ENCODE results near the gene NEGR1.

The NEGR1 gene

DNA sequence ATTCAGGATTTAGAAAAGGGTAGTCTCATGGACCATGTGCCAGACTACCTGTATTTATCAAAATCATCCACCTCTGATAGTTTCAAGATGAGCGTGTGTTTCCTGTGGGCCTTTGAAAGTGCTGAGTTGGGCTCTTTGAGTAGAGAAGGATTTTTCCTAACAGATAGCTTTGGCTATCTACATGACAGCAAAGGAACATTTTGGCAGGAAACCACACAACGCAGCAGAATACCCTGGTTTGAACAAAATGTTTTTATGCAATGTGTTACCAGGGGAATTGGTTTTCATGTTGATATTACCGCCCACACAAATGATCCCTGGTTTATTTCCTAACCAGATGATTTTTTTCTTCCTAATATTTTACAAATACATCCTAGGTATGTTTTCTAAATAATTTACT is 431.4 kb downstream of the NEGR1 start:
- Mint-ChIP-seq H3K27me3 (no peaks in the 10 kb centered on the region), H3K9me3 (peaks cover 12% of the 10 kb centered on the region), H3K4me3 (no peak overlapping the region), H3K27ac (no peak overlapping the region), H3K36me3 (no peaks in the 10 kb centered on the region), H3K4me1 (no peaks in the 10 kb centered on the region)

DNA sequence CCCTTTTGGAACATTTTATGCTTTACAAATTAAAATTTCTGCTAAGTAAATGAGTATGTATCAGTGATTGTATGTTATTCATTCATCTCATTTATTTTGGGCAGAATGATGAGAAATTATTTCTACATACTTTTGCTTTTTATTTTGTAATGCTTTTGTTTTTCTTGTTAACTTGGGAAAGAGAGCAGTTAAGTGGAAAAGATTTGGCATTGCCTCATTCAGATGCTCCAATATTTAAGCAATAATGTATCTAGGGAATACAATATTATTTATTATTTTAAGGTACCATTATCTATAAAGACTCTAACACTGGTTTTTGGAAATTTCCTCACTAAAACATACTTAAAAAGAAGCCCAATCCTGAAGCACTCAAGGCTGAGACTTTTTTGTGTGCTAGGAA is 431.8 kb downstream of the NEGR1 start:
- H3K36me3 Mint-ChIP-seq, result no peaks in the 10 kb centered on the region
- H3K9me3 Mint-ChIP-seq, result peaks cover 12% of the 10 kb centered on the region
- no peaks in the 10 kb centered on the region for H3K27me3 Mint-ChIP-seq
- no peak overlapping the region for H3K4me3 Mint-ChIP-seq
- H3K27ac Mint-ChIP-seq, result no peak overlapping the region
- no peaks in the 10 kb centered on the region for H3K4me1 Mint-ChIP-seq

DNA sequence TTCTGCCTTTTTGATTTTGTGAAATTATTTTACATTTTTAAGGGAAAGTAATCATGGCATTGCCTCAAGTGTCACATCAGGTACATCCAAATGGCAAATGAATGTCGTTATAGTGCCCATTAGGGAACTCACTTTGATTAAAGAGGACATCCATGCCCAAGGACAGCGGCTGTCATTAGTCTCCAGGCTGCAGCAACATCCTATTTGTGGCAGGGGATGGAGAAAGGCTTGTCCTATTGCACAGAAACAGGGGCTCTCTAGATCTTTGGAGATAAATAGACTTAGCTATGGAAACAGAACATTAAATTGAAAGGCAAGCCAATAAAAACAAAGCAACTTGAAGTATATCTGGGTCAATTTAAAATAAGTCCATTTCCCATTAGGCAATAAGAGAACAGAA is 439.3 kb downstream of the NEGR1 start:
- peaks cover 7% of the 10 kb centered on the region for H3K9me3 Mint-ChIP-seq
- H3K36me3 Mint-ChIP-seq, result no peaks in the 10 kb centered on the region
- H3K4me1 Mint-ChIP-seq, result no peaks in the 10 kb centered on the region
- H3K4me3 Mint-ChIP-seq, result no peak overlapping the region
- H3K27ac Mint-ChIP-seq, result no peak overlapping the region
- H3K27me3 Mint-ChIP-seq, result no peaks in the 10 kb centered on the region

DNA sequence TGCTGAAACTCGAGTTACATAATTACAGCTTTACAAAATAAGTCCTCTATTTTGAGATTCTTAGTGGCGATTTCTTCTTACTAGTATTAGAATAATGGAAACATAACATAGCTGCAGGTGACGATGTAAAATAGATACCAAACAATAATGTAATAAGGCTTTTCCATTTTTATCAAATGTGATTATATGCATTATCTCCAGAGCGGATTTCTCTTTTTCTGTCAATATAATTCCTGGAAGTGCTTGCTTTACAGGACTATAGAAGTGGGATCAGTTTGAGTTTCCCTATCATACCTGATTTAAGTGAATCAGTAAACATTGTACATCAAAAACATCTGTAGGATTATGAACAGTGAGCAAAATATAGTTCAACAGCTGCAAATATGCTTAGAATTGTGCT is 442.5 kb downstream of the NEGR1 start:
- Mint-ChIP-seq H3K27me3 (no peaks in the 10 kb centered on the region), H3K9me3 (no peaks in the 10 kb centered on the region), H3K27ac (no peak overlapping the region), H3K4me3 (no peak overlapping the region), H3K36me3 (no peaks in the 10 kb centered on the region), H3K4me1 (no peaks in the 10 kb centered on the region)

DNA sequence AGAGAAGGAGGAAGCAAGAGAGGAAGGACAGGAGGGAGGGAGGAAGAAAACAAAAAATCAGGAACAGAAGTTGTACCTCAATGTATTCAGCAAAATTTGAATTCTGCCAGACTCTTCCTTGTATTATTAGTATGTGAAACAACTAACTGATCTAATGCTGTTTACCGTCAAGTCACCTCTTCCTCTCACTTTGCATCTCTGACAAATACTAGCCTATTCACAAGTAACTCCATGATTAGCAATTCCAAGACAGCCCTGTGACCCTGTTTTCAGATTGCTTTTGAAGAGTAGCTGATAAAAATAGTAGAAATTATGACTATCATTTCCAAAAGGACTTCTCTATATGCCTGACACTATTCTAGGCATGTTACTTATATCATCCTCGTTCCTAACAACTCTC is 445.4 kb downstream of the NEGR1 start:
- Mint-ChIP-seq H3K27me3 (no peaks in the 10 kb centered on the region), H3K4me1 (no peaks in the 10 kb centered on the region), H3K4me3 (no peak overlapping the region), H3K9me3 (no peaks in the 10 kb centered on the region), H3K27ac (no peak overlapping the region), H3K36me3 (no peaks in the 10 kb centered on the region)

DNA sequence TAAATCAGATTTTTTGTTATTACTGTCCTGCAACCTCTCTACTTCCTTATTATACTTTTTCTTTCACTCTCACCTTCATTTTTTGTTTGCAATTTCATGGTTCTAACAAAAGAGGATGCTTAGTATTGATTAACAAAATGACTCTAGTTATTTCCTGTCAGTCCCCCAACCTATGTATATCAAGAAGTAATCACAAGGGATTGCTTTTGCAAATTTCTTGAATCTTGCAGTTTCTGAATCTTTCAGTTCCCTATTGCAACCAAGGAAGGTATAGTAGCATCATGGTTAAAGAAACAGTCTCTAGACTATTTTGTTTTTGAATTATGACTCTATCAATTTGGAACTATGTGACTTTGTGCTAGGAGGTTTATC is 446.9 kb downstream of the NEGR1 start:
- no peaks in the 10 kb centered on the region for H3K36me3 Mint-ChIP-seq
- H3K4me3 Mint-ChIP-seq, result no peak overlapping the region
- H3K27ac Mint-ChIP-seq, result no peak overlapping the region
- no peaks in the 10 kb centered on the region for H3K27me3 Mint-ChIP-seq
- H3K9me3 Mint-ChIP-seq, result no peaks in the 10 kb centered on the region
- H3K4me1 Mint-ChIP-seq, result no peaks in the 10 kb centered on the region

DNA sequence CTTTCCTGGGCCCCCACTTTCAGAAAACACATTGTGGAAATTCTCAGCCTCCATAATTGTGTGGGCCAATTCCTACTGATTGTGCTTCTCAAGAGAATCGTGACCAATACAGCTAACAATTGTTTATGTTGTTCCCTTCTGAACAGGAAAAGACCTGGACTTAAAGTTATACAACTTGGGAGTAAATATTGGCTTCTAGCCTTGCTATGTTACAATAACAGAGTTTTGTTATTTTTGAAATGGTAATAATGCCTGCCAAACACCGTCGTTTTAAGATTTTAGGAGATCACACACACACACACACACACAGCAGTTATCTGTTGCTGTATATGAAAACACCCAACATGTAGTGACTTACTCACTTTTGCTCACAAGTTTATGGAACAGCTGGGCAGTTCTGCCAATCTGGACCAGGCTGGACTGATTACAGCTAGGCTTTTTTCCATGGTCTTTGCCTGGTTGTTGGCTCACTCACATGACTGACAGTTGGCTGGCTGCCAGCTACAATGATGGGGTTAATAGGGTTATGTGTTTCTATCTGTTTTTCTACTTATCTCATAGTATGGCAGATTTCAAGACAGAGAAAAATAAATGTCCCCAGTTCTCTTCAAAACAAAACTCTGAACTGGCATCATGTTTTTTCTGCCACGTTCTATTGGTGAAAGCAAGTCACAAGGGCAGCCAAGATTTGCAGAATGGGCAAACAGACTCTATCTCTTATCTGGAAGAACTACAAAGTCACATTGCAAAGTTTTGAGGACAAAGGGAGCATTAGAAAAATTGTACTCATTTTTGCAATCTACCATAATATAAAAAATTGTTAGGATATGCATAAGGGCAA is 447.5 kb downstream of the NEGR1 start:
- no peaks in the 10 kb centered on the region for H3K4me1 Mint-ChIP-seq
- no peak overlapping the region for H3K4me3 Mint-ChIP-seq
- H3K36me3 Mint-ChIP-seq, result no peaks in the 10 kb centered on the region
- H3K27me3 Mint-ChIP-seq, result no peaks in the 10 kb centered on the region
- H3K9me3 Mint-ChIP-seq, result peaks cover under 1% of the 10 kb centered on the region
- H3K27ac Mint-ChIP-seq, result no peak overlapping the region

DNA sequence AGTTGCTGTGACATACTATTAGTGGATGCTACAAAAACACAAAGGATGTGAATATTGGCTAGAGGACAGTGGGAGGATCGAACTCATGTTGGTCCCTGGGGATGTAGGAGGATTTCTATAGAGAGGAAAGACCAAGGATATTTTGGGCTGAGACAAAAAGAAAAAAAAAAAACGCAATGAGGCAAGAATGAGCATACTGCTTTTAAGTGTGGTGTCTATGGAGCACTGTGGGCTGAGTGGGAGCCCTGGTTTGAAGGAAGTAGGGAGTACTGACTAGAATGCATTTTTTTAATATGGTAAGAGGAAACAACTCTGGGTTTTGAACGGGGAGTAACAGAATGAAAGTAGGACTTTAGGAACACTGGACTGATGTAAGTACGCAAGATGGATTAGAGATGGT is 450.7 kb downstream of the NEGR1 start:
- H3K4me3 Mint-ChIP-seq, result no peak overlapping the region
- peaks cover 7% of the 10 kb centered on the region for H3K9me3 Mint-ChIP-seq
- H3K27ac Mint-ChIP-seq, result no peak overlapping the region
- H3K36me3 Mint-ChIP-seq, result no peaks in the 10 kb centered on the region
- H3K4me1 Mint-ChIP-seq, result no peaks in the 10 kb centered on the region
- no peaks in the 10 kb centered on the region for H3K27me3 Mint-ChIP-seq

DNA sequence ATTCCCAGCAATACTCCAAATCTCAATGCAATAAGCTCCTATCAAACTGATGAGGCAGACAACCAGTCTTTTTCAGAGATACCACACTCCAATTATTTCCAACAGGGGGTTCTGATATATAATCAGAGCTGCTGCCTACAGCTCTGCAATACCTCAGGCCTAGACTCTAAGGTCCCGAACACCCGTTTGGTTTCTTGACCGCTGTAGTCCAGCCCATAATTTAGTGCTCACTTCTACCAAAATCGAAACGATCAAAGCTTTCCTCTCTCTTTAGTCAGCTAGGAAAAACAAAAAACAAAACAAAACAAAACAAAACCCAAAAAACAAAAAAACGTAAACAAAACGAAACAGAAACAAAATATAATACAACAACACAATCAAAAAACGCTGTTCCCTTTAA is 453.0 kb downstream of the NEGR1 start:
- no peaks in the 10 kb centered on the region for H3K36me3 Mint-ChIP-seq
- no peaks in the 10 kb centered on the region for H3K27me3 Mint-ChIP-seq
- no peak overlapping the region for H3K4me3 Mint-ChIP-seq
- H3K27ac Mint-ChIP-seq, result no peak overlapping the region
- H3K9me3 Mint-ChIP-seq, result peaks cover 12% of the 10 kb centered on the region
- no peaks in the 10 kb centered on the region for H3K4me1 Mint-ChIP-seq

DNA sequence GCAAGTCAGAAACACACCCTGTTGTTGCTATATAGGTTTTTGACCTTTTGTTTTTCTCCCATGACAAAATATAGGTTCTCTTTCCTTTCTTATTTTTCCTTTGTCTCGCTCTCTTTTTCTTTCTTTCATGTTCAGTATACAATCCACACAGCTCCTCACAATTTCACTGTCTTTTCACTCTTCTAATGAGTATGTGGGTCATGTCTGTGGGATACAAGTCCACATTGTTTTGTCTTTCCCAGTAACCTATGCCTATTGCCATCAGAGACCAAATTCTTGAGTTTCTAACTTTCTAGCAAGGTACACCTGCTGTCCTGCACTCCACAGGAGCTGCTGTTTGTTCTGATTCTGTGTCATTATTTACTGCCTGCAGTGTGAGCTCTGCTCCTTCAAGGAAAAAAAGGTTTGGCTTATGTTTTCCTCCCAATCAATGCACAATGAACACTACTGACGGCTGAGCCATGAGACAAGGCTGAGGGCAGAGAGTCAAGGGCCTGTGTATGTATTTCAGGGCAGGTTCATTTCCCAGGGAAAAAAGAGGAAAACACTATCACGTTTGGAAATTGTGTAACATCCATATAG is 453.8 kb downstream of the NEGR1 start:
- Mint-ChIP-seq H3K27me3 (no peaks in the 10 kb centered on the region), H3K9me3 (peaks cover 12% of the 10 kb centered on the region), H3K4me3 (no peak overlapping the region), H3K36me3 (no peaks in the 10 kb centered on the region), H3K27ac (no peak overlapping the region), H3K4me1 (no peaks in the 10 kb centered on the region)

DNA sequence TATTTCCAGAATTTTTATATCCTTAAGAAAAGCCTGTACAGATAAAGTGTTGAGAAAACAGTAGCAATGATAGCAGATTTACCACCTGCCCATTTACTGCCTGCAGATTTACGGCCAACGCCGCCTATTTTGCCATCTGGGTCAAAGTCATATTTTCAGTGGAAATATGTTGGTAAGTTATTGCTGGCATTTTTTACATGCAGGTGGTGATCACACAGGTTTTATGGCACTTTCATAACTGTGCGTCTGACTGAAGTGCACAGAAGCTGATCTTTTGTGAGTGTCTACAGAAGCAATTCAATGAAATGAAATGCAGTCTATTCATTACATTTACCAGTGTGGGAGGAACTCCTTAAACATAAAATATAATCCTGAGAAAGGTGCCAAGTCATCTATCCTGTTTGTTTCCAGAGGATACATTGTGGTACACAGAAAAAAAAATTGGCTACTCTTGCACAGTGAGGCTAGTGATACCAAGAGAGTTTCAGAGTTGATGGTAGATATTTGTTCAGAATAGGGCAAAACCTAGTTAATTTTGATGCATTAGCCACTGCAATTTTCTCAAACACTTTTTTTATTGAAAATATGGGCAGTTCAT is 458.5 kb downstream of the NEGR1 start:
- Mint-ChIP-seq H3K4me1 (no peaks in the 10 kb centered on the region), H3K4me3 (no peak overlapping the region), H3K27ac (no peak overlapping the region), H3K36me3 (no peaks in the 10 kb centered on the region), H3K9me3 (peaks cover 11% of the 10 kb centered on the region), H3K27me3 (no peaks in the 10 kb centered on the region)

DNA sequence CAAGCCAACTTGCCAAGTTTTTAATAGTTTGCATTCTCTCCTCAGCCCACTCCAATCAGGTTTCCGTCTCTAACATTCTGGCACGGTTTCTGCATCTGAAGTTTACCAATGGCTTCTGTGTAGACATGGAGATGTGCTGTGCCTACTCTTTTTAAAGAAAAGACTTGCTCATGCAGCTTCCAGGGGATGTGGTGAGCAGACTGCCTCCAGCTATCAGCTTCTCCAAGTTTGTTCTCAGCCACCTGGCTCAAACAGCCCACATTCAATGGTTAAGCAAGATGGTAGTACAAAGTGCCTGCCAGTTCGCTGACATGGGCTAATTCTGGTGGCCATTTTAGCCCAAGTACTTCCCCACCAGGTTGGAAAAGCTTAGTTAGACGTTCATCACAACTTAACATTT is 465.3 kb downstream of the NEGR1 start:
- no peaks in the 10 kb centered on the region for H3K27me3 Mint-ChIP-seq
- no peaks in the 10 kb centered on the region for H3K36me3 Mint-ChIP-seq
- no peaks in the 10 kb centered on the region for H3K4me1 Mint-ChIP-seq
- peaks cover 10% of the 10 kb centered on the region for H3K9me3 Mint-ChIP-seq
- H3K4me3 Mint-ChIP-seq, result no peak overlapping the region
- no peak overlapping the region for H3K27ac Mint-ChIP-seq

DNA sequence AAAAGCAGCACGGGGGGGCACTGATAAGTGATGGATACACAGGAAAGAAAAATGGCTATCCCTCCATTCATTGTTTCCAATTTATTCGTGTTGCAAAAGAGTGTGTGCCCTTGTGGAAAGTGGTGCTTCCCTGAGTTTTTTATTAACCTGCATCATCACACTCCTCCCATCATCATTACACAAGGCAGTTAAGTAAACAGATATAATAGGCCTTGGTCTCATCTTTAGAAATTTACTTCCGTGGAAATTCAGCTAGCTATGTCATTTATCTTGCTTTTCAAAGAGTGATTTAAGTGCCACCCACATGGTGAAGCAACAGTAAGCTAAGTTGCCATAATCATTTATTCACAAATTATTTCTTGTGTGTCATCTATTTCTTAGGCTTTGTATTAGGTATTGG is 473.3 kb downstream of the NEGR1 start:
- H3K27ac Mint-ChIP-seq, result no peak overlapping the region
- H3K4me3 Mint-ChIP-seq, result no peak overlapping the region

DNA sequence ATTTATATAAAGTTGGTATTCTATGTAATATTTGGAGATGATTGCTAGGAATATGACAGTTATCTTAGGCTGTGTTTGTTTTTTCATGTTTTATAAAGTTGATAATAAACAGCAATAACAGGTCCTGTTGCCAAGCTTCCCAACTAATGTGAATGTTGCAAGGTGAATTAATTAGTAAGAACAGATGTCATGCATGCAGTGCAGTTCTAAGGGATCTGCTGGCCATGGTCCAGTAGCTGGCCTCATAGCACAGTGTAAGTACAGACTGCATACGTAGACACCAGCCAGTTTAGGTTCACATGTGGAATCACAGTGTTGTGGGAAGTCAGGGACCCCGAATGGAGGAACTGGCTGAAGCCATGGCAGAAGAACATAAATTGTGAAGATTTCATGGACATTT is 478.2 kb downstream of the NEGR1 start:
- Mint-ChIP-seq H3K27ac (no peak overlapping the region), H3K36me3 (no peaks in the 10 kb centered on the region), H3K4me3 (no peak overlapping the region), H3K9me3 (peaks cover 9% of the 10 kb centered on the region), H3K27me3 (no peaks in the 10 kb centered on the region), H3K4me1 (no peaks in the 10 kb centered on the region)

More for the DNA sequence above, 473.3 kb downstream of the NEGR1 start:
- Mint-ChIP-seq H3K4me1 (no peaks in the 10 kb centered on the region), H3K9me3 (peaks cover 7% of the 10 kb centered on the region), H3K36me3 (no peaks in the 10 kb centered on the region), H3K27me3 (no peaks in the 10 kb centered on the region)

DNA sequence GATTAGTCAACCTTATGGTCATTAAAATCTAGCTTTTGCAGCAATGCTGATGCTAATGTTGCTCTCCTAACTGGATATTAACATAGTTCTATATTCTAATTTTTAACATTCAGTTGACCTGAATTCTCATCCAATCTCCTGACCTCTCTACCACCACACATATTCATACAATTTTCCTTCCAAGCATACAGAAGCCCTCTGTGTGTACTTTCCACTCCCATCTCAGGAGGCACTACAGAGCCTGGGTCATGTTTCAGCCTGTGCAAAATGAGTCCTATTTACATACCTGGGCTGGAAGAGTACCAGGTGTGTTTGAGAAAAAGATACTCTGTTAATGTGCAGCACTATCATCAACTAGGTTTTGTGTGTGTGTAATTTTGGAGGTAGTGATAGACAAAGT is 486.3 kb downstream of the NEGR1 start:
- H3K27ac Mint-ChIP-seq, result no peak overlapping the region
- no peaks in the 10 kb centered on the region for H3K4me1 Mint-ChIP-seq
- H3K36me3 Mint-ChIP-seq, result no peaks in the 10 kb centered on the region
- H3K9me3 Mint-ChIP-seq, result peaks cover 4% of the 10 kb centered on the region
- H3K4me3 Mint-ChIP-seq, result no peak overlapping the region
- H3K27me3 Mint-ChIP-seq, result no peaks in the 10 kb centered on the region

DNA sequence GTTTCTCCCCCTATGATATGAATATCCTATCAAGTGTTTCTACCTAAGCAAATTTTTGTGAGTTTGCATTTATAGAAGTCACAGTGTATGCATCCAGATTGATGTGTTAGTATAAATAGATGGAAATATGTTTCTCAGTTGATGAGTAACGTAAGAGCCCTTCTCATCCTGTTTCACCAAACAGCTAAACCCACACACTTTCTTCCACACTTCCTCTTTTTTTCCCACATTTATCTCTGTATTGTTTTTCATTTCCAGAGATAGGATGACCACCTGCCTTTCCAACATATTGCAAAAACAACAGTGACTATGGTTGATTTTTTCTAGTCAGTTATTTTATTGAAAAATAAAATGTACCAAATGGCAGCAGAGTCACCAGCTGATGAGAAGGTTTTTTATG is 490.1 kb downstream of the NEGR1 start:
- no peaks in the 10 kb centered on the region for H3K27me3 Mint-ChIP-seq
- H3K9me3 Mint-ChIP-seq, result peaks cover 4% of the 10 kb centered on the region
- no peaks in the 10 kb centered on the region for H3K36me3 Mint-ChIP-seq
- no peaks in the 10 kb centered on the region for H3K4me1 Mint-ChIP-seq
- no peak overlapping the region for H3K4me3 Mint-ChIP-seq
- H3K27ac Mint-ChIP-seq, result no peak overlapping the region
